HCT116 (cell line): Measurements from ENCODE around the gene HDHD5. TPM values are rescaled to one million over a fixed set of nuclear protein-coding genes. Genes with fewer than 3 reads are reported as not detected.

Experiments
- ATAC-seq: fragments of 200-7000 bp; cut with Tn5 transposase; 2 replicates; pipeline ENCODE4 v1.9.1; 2020; ENCODE audit warnings: mild to moderate bottlenecking, moderate library complexity
- BruUV-seq: library from RNA; stranded (reverse); fragments of 400-500 nt; replicated peaks from 2 replicates; lab custom pipeline; 2021; lab: Mats Ljungman, UMichigan
- CTCF ChIA-PET: fragments of 300-600 bp; sonication (Branson Sonifier 250); formaldehyde crosslinking; loops from one replicate; lab custom pipeline; 2021; ENCODE audit warnings: antibody characterized with exemption; lab: Charles Lee
- POLR2A ChIA-PET: fragments of 300-600, 350-600 bp; sonication (Branson Sonifier 250); formaldehyde crosslinking; loops from one replicate; lab custom pipeline; 2021; ENCODE audit warnings: antibody characterized with exemption; lab: Charles Lee
- RAD21 ChIA-PET, 2 experiments: fragments of 300-600 bp; sonication (Branson Sonifier 250); formaldehyde crosslinking; loops; one replicate each; lab custom pipeline; 2023; ENCODE audit warnings: low total read pairs in 2 of 2; ENCODE audit not compliant: uncharacterized antibody in 2 of 2, unreplicated experiment in 2 of 2, low non-redundant PET in 1 of 2; lab: Charles Lee
- DNase-seq: peaks from one replicate; pipeline ENCODE4 v3.0.0-alpha.2; 2010; ENCODE audit warnings: low read depth, low spot score
- H2AFZ ChIP-seq: fragments of 200-600 bp; shearing (Covaris generic), sonication (generic); 2 replicates; pipeline ENCODE4 v1.6.1; 2017; ENCODE audit warnings: low read depth, mixed run types, mixed read lengths, antibody characterized with exemption, low read length; ENCODE audit not compliant: poor library complexity, severe bottlenecking
- H3K27ac ChIP-seq: 2 replicates; pipeline ENCODE4 v1.5.1; 2012; ENCODE audit warnings: low read depth, low read length
- H3K27me3 ChIP-seq: fragments of 200-600 bp; sonication (generic); 2 replicates; pipeline ENCODE4 v1.6.1; 2016; ENCODE audit warnings: mixed run types, low read length, mixed read lengths; ENCODE audit not compliant: insufficient read depth
- H3K36me3 ChIP-seq, 2 experiments: fragments of 200-500 bp in 1 of 2; fragments of 200-600 bp in 1 of 2; sonication (Bioruptor generic) in 1 of 2; sonication (generic) in 1 of 2; 2 replicates each; pipeline versions ENCODE4 v1.5.1 to v1.6.1; 2014 to 2016; ENCODE audit warnings: low read length in 2 of 2, inconsistent platforms in 1 of 2, mixed read lengths in 1 of 2, mixed run types in 1 of 2; ENCODE audit not compliant: insufficient read depth in 2 of 2, control insufficient read depth in 1 of 2
- H3K4me1 ChIP-seq, 2 experiments: fragments of 200-600 bp in 1 of 2; sonication (generic) in 1 of 2; 2 replicates each; pipeline versions ENCODE4 v1.5.1 to v1.6.1; 2012 to 2017; ENCODE audit warnings: low read length in 2 of 2, inconsistent platforms in 1 of 2, mild to moderate bottlenecking in 1 of 2, mixed read lengths in 1 of 2, mixed run types in 1 of 2, moderate library complexity in 1 of 2; ENCODE audit not compliant: insufficient read depth in 2 of 2, control insufficient read depth in 1 of 2
- H3K4me2 ChIP-seq: fragments of 200-600 bp; sonication (generic); 2 replicates; pipeline ENCODE4 v1.6.1; 2017; ENCODE audit warnings: mixed run types, low read length, mixed read lengths
- H3K4me3 ChIP-seq, 2 experiments: fragments of 200-600 bp in 1 of 2; sonication (generic) in 1 of 2; replicated peaks in 1 of 2; 2 replicates each; pipeline ENCODE4 v1.5.1; 2011 to 2016; ENCODE audit warnings: low read length in 2 of 2, control low read depth in 1 of 2, low read depth in 1 of 2, mild to moderate bottlenecking in 1 of 2, mixed read lengths in 1 of 2, mixed run types in 1 of 2
- H3K79me2 ChIP-seq: fragments of 200-600 bp; sonication (generic); 2 replicates; pipeline ENCODE4 v1.6.1; 2017; ENCODE audit warnings: mild to moderate bottlenecking, mixed run types, low read length, moderate library complexity, mixed read lengths; ENCODE audit not compliant: insufficient read depth
- H3K9ac ChIP-seq: fragments of 200-600 bp; sonication (generic); 2 replicates; pipeline ENCODE4 v1.6.1; 2016; ENCODE audit warnings: low read length, mixed read lengths
- H3K9me2 ChIP-seq: fragments of 200-600 bp; sonication (generic), shearing (Covaris generic); 2 replicates; pipeline ENCODE4 v1.6.1; 2017; ENCODE audit warnings: mixed run types, mild to moderate bottlenecking, moderate library complexity; ENCODE audit not compliant: insufficient read depth
- H3K9me3 ChIP-seq, 2 experiments: fragments of 200-500 bp in 1 of 2; fragments of 200-600 bp in 1 of 2; sonication (Bioruptor generic) in 1 of 2; sonication (generic) in 1 of 2; 2 replicates each; pipeline ENCODE4 v1.6.1; 2014 to 2017; ENCODE audit warnings: low read length in 2 of 2, mixed read lengths in 2 of 2, inconsistent platforms in 1 of 2, low read depth in 1 of 2, mild to moderate bottlenecking in 1 of 2, mixed run types in 1 of 2, moderate library complexity in 1 of 2; ENCODE audit not compliant: control insufficient read depth in 1 of 2, insufficient read depth in 1 of 2
- H4K20me1 ChIP-seq: fragments of 200-600 bp; sonication (generic), shearing (Covaris generic); 2 replicates; pipeline ENCODE4 v1.6.1; 2017; ENCODE audit warnings: mixed run types, mild to moderate bottlenecking, moderate library complexity; ENCODE audit not compliant: insufficient read depth
- EGR1 ChIP-seq: IDR thresholded peaks from 2 replicates; pipeline ENCODE4 v1.6.1; 2012; ENCODE audit warnings: low read depth
- ELF1 ChIP-seq: IDR thresholded peaks from 2 replicates; pipeline ENCODE4 v1.6.1; 2012; ENCODE audit warnings: low read depth, borderline replicate concordance
- EZH2 ChIP-seq: fragments of 200-600 bp; sonication (generic); IDR thresholded peaks from 2 replicates; pipeline ENCODE4 v1.6.1; 2017; ENCODE audit warnings: antibody characterized with exemption, mixed run types
- EZH2phosphoT487 ChIP-seq: fragments of 200-600 bp; IDR thresholded peaks from 2 replicates; pipeline ENCODE4 v1.6.1; 2018; ENCODE audit warnings: antibody characterized with exemption, borderline replicate concordance
- JUND ChIP-seq: IDR thresholded peaks from 2 replicates; pipeline ENCODE4 v1.6.1; 2012
- MAX ChIP-seq: IDR thresholded peaks from 2 replicates; pipeline ENCODE4 v1.6.1; 2012
- POLR2A ChIP-seq: IDR thresholded peaks from 2 replicates; pipeline ENCODE4 v1.7.0; 2011; ENCODE audit warnings: borderline replicate concordance; ENCODE audit not compliant: insufficient read depth, insufficient read length; ENCODE audit errors: extremely low read depth
- POLR2AphosphoS5 ChIP-seq: IDR thresholded peaks from 2 replicates; pipeline ENCODE4 v1.6.1; 2011; ENCODE audit warnings: mild to moderate bottlenecking, low read depth, low read length, moderate library complexity
- SIN3A ChIP-seq: IDR thresholded peaks from 2 replicates; pipeline ENCODE4 v1.6.1; 2012; ENCODE audit warnings: low read depth
- TCF7L2 ChIP-seq: IDR thresholded peaks from 2 replicates; pipeline ENCODE4 v1.7.0; 2011; ENCODE audit warnings: borderline replicate concordance, inconsistent platforms; ENCODE audit not compliant: insufficient read depth, insufficient read length; ENCODE audit errors: extremely low read depth
- YY1 ChIP-seq: IDR thresholded peaks from 2 replicates; pipeline ENCODE4 v1.6.1; 2011; ENCODE audit warnings: low read length, low read depth, moderate library complexity, mild to moderate bottlenecking; ENCODE audit not compliant: insufficient replicate concordance; ENCODE audit errors: extremely low read depth
- ZBTB33 ChIP-seq: IDR thresholded peaks from 2 replicates; pipeline ENCODE4 v1.6.1; 2011; ENCODE audit warnings: mild to moderate bottlenecking, low read length, moderate library complexity; ENCODE audit not compliant: insufficient replicate concordance; ENCODE audit errors: extremely low read depth
- intact Hi-C: fragments of 100-400 bp; cut with micrococcal nuclease; formaldehyde crosslinking; loops from 2 replicates; pipeline ENCODE4 v1.10.0; 2022
- total RNA-seq: library from RNA; stranded (reverse); gene quantifications from one replicate; pipeline ENCODE4 v1.2.1, GENCODE V29; 2021; ENCODE audit not compliant: unreplicated experiment

HDHD5 gene
- total RNA-seq, 1 experiment from 2014 or later: 70.1 TPM

- Histone ChIP-seq H4K20me1 (no peaks in the 10 kb centered on the region), H3K36me3 (peaks cover 28 to 32% of the 10 kb centered on the region in 2 experiments; a peak in 3 of 4 replicates), H3K27me3 (no peaks in the 10 kb centered on the region), H3K79me2 (peaks cover 25% of the 10 kb centered on the region), H3K4me2 (no peak overlapping the region), H3K9ac (no peak overlapping the region), H3K27ac (no peak overlapping the region), H3K9me3 (no peaks in the 10 kb centered on the region), H2AFZ (no peak overlapping the region), H3K4me1 (no peaks in the 10 kb centered on the region), H3K4me3 (no peak overlapping the region), H3K9me2 (no peaks in the 10 kb centered on the region)
- no peak for DNase-seq
- no peak for ATAC-seq
- intact Hi-C loops: no loop called here
- ChIA-PET CTCF (no interaction called here), RAD21 (no interaction called here), POLR2A (no interaction called here)
- no TSS peak for BruUV-seq
- TF ChIP-seq POLR2AphosphoS5: no peak
- TF ChIP-seq TCF7L2: no peak
- TF ChIP-seq ZBTB33: no peak
Observed at GRCh38 chr22:17143826-17144225, 15.3 kb downstream of the HDHD5 start.

- RAD21 ChIA-PET: no interaction called here
- TF ChIP-seq SIN3A: no peak
- no peak for TF ChIP-seq MAX
- no peak for TF ChIP-seq TCF7L2
- TF ChIP-seq ELF1: no peak
- no peak for TF ChIP-seq POLR2A
- TF ChIP-seq ZBTB33: no peak
- TF ChIP-seq EZH2: no peak
- TF ChIP-seq YY1: no peak
- no peak for TF ChIP-seq EZH2phosphoT487
- TF ChIP-seq JUND: no peak
- TF ChIP-seq EGR1: no peak
Observed at GRCh38 chr22:17143101-17143500, 16.0 kb downstream of the HDHD5 start.

More at GRCh38 chr22:17143101-17143500, 16.0 kb downstream of the HDHD5 start:
- H3K79me2 ChIP-seq: peaks cover 18% of the 10 kb centered on the region
- no peak overlapping the region for H3K4me2 ChIP-seq
- intact Hi-C loops: no loop called here
- POLR2A ChIA-PET: no interaction called here
- H4K20me1 ChIP-seq: no peaks in the 10 kb centered on the region
- no peaks in the 10 kb centered on the region for H3K9me3 ChIP-seq
- CTCF ChIA-PET: no interaction called here
- no peaks in the 10 kb centered on the region for H3K27me3 ChIP-seq
- DNase-seq: no peak
- peaks cover 23 to 32% of the 10 kb centered on the region in 2 experiments; a peak in 3 of 4 replicates for H3K36me3 ChIP-seq
- no peak overlapping the region for H3K27ac ChIP-seq
- H3K9ac ChIP-seq: no peak overlapping the region
- H3K9me2 ChIP-seq: no peaks in the 10 kb centered on the region
- no peak for ATAC-seq
- no TSS peak for BruUV-seq
- no peak overlapping the region for H2AFZ ChIP-seq
- no peak overlapping the region for H3K4me3 ChIP-seq
- no peaks in the 10 kb centered on the region for H3K4me1 ChIP-seq
